Transverse colon (tissue), 4 donors: ENCODE data around the gene CASP9.
A peak's percentile ranks its signal among the peaks of the same experiment; 100 is the strongest.

ENCODE experiments used
- POLR2A ChIP-seq: fragments of 450-650 bp; IDR thresholded peaks from one replicate; pipeline ENCODE4 v1.6.1; 2016; ENCODE audit warnings: antibody characterized with exemption, mild to moderate bottlenecking, moderate library complexity
- POLR2AphosphoS5 ChIP-seq, 3 donors: sonication (generic); formaldehyde crosslinking; IDR thresholded peaks; one replicate each; pipeline ENCODE4 v1.6.1; 2016; ENCODE audit warnings: antibody characterized with exemption in 3 of 3
- TF ChIP-seq, protein P1 (sequence below), 5 experiments: fragments of 200-600 bp in 3 of 5; fragments of 450-650 bp in 2 of 5; sonication (generic) in 3 of 5; IDR thresholded peaks; 1 replicate in 2 of 5; 2 replicates in 3 of 5; pipeline ENCODE4 v1.5.1; 2016 to 2017; ENCODE audit warnings: antibody characterized with exemption in 5 of 5, inconsistent platforms in 3 of 5, mild to moderate bottlenecking in 2 of 5, moderate library complexity in 1 of 5

GRCh38 chr1:15524283-15525049 is 451 bp upstream of the CASP9 start:
- TF ChIP-seq POLR2AphosphoS5 (IDR thresholded peaks at IDR 0.05) (peak in 1 of 3 donors; percentile 55), POLR2A (no peak)
- TF ChIP-seq, protein P1, sequence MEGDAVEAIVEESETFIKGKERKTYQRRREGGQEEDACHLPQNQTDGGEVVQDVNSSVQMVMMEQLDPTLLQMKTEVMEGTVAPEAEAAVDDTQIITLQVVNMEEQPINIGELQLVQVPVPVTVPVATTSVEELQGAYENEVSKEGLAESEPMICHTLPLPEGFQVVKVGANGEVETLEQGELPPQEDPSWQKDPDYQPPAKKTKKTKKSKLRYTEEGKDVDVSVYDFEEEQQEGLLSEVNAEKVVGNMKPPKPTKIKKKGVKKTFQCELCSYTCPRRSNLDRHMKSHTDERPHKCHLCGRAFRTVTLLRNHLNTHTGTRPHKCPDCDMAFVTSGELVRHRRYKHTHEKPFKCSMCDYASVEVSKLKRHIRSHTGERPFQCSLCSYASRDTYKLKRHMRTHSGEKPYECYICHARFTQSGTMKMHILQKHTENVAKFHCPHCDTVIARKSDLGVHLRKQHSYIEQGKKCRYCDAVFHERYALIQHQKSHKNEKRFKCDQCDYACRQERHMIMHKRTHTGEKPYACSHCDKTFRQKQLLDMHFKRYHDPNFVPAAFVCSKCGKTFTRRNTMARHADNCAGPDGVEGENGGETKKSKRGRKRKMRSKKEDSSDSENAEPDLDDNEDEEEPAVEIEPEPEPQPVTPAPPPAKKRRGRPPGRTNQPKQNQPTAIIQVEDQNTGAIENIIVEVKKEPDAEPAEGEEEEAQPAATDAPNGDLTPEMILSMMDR (IDR thresholded peaks at IDR 0.05): no peak
